Measurements from ENCODE around the gene TMEM72. TPM values are rescaled to one million over a fixed set of nuclear protein-coding genes. Genes with fewer than 3 reads are reported as not detected.

The TMEM72 gene
- polyA plus RNA-seq, 2 of the 4 experiments (the other 2 are of a cell fraction) = not detected

DNA sequence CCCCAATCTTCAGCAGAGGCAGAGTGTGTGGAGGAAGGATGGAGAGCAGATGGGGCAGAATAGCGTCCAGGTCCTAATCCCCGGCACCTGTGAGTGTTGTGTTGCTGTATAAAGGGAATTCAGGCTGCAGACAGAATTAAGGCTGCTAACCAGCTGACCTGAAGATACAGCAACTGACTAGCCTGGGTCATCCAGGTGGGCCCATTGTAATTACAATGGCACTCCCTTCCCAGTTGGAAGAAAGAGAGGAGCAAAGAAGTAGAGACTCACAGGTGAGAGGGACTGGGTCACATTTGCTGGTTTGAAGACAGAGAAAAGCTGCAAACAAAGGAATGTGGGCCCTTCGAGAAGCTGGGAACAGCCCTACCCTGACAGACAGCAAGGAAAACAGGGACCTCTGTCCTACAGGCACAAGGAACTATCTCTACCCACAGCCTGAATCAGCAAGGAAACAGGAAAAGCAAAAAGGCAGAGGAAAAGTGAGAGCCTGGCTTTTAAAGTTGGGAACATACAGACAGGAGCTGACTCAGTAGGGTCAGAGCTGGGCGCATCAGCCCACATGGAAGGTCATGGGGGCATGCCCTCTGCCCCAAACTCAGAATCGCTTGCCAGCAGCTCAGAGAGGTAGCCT, 11.6 kb upstream of the TMEM72 start (continued):
- TF ChIP-seq FOXS1 (CRISPR knock-in tag; IDR thresholded peaks at IDR 0.05) = no peak
- no peak for TF ChIP-seq ZFP36 (IDR thresholded peaks at IDR 0.05; ENCODE audit: borderline replicate concordance, partially characterized antibody)

GRCh38 chr10:44902941-44903545, 8.1 kb upstream of the TMEM72 start:
- POLR2A ChIA-PET = no interaction called here
- no peaks in the 10 kb centered on the region for H3K9me3 ChIP-seq
- no peak for ATAC-seq
- WGBS (ENCODE audit: missing lambda C conversion rate) = 25% methylated on average over 8 of the region's 9 CpGs
- FAIRE-seq = no peak
- TF ChIP-seq JUNB (IDR thresholded peaks at IDR 0.05) (no peak), SMC3 (IDR thresholded peaks at IDR 0.05) (no peak), HOXB5 (CRISPR knock-in tag; IDR thresholded peaks at IDR 0.05) (no peak), KDM5A (IDR thresholded peaks at IDR 0.05) (no peak), FOSB (CRISPR knock-in tag; IDR thresholded peaks at IDR 0.05) (no peak), E2F6 (IDR thresholded peaks at IDR 0.05; ENCODE audit: borderline replicate concordance, low read depth) (no peak), FOSL2 (IDR thresholded peaks at IDR 0.05) (no peak), FOSL2 (CRISPR knock-in tag; IDR thresholded peaks at IDR 0.05) (no peak), MAZ (IDR thresholded peaks at IDR 0.05; ENCODE audit: borderline replicate concordance, low read depth, low read length) (no peak), FOXS1 (CRISPR knock-in tag; IDR thresholded peaks at IDR 0.05) (no peak), RFX5 (IDR thresholded peaks at IDR 0.05) (no peak), HES2 (IDR thresholded peaks at IDR 0.05) (no peak)
- CTCF ChIA-PET = interaction anchor here (1.1 kb wide), 1 partner anchor 39 kb away, joined by 5 read pairs; no protein-coding TSS in a partner anchor
- H3K4me3 ChIP-seq = no peak overlapping the region
- H3K4me1 ChIP-seq = no peaks in the 10 kb centered on the region
- no peak overlapping the region for H3K4me2 ChIP-seq
- DNase-seq (ENCODE audit: low read depth in 1 of 2, low spot score in 1 of 2) = no peak
- no peak overlapping the region for H3K27ac ChIP-seq

- ChIA-PET POLR2A (no interaction called here), CTCF (interaction anchor here (1.3 to 1.8 kb wide), 3 partner anchors 14 to 26 kb away, joined by 3 to 5 read pairs (median 4); no protein-coding TSS in a partner anchor)
- H3K4me1 ChIP-seq = no peaks in the 10 kb centered on the region
- H3K4me3 ChIP-seq = no peak overlapping the region
- ATAC-seq = no peak
- DNase-seq (ENCODE audit: low read depth in 1 of 2, low spot score in 1 of 2) = no peak
- TF ChIP-seq RARB (CRISPR knock-in tag; IDR thresholded peaks at IDR 0.05) (no peak), RNF2 (IDR thresholded peaks at IDR 0.05; ENCODE audit: borderline replicate concordance, low read depth) (no peak), KDM5A (IDR thresholded peaks at IDR 0.05) (no peak), E2F6 (IDR thresholded peaks at IDR 0.05; ENCODE audit: borderline replicate concordance, low read depth) (no peak), HOXA7 (CRISPR knock-in tag; IDR thresholded peaks at IDR 0.05) (no peak)
- H3K9me3 ChIP-seq = no peaks in the 10 kb centered on the region
- 0% methylated on average over 3 of the region's 4 CpGs for WGBS (ENCODE audit: missing lambda C conversion rate)
- H3K4me2 ChIP-seq = no peak overlapping the region
- no peak overlapping the region for H3K27ac ChIP-seq
- no peak for FAIRE-seq
Observed at GRCh38 chr10:44906486-44906885, 4.7 kb upstream of the TMEM72 start.

GRCh38 chr10:44907556-44907955, 3.6 kb upstream of the TMEM72 start:
- CTCF ChIA-PET = interaction anchor here (0.9 to 1.5 kb wide), 2 partner anchors 16 to 25 kb away, joined by 4 read pairs; no protein-coding TSS in a partner anchor
- Histone ChIP-seq H3K9me3 (no peaks in the 10 kb centered on the region), H3K27ac (no peak overlapping the region), H3K4me1 (no peaks in the 10 kb centered on the region), H3K4me3 (no peak overlapping the region), H3K4me2 (no peak overlapping the region)
- FAIRE-seq = no peak
- no peak for DNase-seq (ENCODE audit: low read depth in 1 of 2, low spot score in 1 of 2)
- POLR2A ChIA-PET = no interaction called here
- 28% methylated on average over 5 of the region's 7 CpGs for WGBS (ENCODE audit: missing lambda C conversion rate)
- no peak for ATAC-seq
- TF ChIP-seq, protein P1, sequence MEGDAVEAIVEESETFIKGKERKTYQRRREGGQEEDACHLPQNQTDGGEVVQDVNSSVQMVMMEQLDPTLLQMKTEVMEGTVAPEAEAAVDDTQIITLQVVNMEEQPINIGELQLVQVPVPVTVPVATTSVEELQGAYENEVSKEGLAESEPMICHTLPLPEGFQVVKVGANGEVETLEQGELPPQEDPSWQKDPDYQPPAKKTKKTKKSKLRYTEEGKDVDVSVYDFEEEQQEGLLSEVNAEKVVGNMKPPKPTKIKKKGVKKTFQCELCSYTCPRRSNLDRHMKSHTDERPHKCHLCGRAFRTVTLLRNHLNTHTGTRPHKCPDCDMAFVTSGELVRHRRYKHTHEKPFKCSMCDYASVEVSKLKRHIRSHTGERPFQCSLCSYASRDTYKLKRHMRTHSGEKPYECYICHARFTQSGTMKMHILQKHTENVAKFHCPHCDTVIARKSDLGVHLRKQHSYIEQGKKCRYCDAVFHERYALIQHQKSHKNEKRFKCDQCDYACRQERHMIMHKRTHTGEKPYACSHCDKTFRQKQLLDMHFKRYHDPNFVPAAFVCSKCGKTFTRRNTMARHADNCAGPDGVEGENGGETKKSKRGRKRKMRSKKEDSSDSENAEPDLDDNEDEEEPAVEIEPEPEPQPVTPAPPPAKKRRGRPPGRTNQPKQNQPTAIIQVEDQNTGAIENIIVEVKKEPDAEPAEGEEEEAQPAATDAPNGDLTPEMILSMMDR (IDR thresholded peaks at IDR 0.05) = no peak
- TF ChIP-seq EHMT2 (IDR thresholded peaks at IDR 0.05; ENCODE audit: low read depth) = no peak
- TF ChIP-seq JUNB (IDR thresholded peaks at IDR 0.05) = no peak
- TF ChIP-seq TP53 (CRISPR knock-in tag; IDR thresholded peaks at IDR 0.05) = no peak
- TF ChIP-seq, protein P2, sequence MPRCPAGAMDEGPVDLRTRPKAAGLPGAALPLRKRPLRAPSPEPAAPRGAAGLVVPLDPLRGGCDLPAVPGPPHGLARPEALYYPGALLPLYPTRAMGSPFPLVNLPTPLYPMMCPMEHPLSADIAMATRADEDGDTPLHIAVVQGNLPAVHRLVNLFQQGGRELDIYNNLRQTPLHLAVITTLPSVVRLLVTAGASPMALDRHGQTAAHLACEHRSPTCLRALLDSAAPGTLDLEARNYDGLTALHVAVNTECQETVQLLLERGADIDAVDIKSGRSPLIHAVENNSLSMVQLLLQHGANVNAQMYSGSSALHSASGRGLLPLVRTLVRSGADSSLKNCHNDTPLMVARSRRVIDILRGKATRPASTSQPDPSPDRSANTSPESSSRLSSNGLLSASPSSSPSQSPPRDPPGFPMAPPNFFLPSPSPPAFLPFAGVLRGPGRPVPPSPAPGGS (IDR thresholded peaks at IDR 0.05) = no peak
- TF ChIP-seq NPAS2 (CRISPR knock-in tag; IDR thresholded peaks at IDR 0.05; ENCODE audit: borderline replicate concordance) = no peak
- no peak for TF ChIP-seq ELK1 (IDR thresholded peaks at IDR 0.05; ENCODE audit: low read depth, low read length)
